ENCODE measurements around the gene MORC4.

DNA sequence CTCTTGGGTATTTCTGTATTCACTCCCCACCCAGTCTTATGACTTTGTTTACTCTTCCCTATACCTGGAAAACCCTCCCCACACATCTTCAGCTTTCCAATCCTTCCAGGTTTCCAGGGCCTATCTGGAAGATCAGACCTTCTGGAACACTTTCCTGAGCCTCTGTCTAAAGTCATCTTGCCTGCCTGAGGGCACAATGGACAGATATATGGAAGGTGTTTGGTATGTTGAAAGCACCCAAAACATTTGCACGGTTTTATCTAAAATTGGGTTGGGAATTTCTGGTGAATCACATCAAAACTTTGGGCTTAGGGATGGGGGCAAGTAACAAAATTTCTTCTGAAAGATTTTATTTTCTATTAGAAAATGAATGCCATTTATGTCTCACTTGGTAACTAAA lies 63.8 kb downstream of the MORC4 start:
- TF ChIP-seq POLR2A (IDR thresholded peaks at IDR 0.05; ENCODE audit: low read length) = no peak
- no peak for TF ChIP-seq GATA1 (IDR thresholded peaks at IDR 0.05; ENCODE audit: low read depth, low read length)
